ACHN (cell line): ENCODE data around the gene PCNX1.
"Not testable (repeated sequence)": the region's sequence is repeated elsewhere in the genome, so short reads cannot be mapped to it uniquely, and the experiment has no call there.

Source experiments
- DNase-seq: peaks from one replicate; pipeline ENCODE4 v3.0.0-alpha.2; 2015
- in situ Hi-C: cut with HindIII; loops from 2 replicates; pipeline ENCODE4 v1.10.0; 2017; ENCODE audit warnings: low sequenced_read_pairs, low pct_ligation_motif_present, low pct_unique_long_range_greater_than_20kb

The PCNX1 gene

GRCh38 chr14:70941637-70942341, 34.5 kb downstream of the PCNX1 start:
- in situ Hi-C loops, DNase-seq: not testable (repeated sequence)

GRCh38 chr14:70942342-70942706, 35.1 kb downstream of the PCNX1 start:
- in situ Hi-C loops, result no loop called here
- DNase-seq, result no peak

- DNase-seq, in situ Hi-C loops: not testable (repeated sequence)
These were observed 35.5 kb downstream of the PCNX1 start for GRCh38 chr14:70942721-70943120.

GRCh38 chr14:70943838-70944237, 36.6 kb downstream of the PCNX1 start:
- in situ Hi-C loops, result no loop called here
- DNase-seq, result peak; percentile 8

- DNase-seq, result no peak
- in situ Hi-C loops, result no loop called here
These were observed 40.5 kb downstream of the PCNX1 start for GRCh38 chr14:70947739-70948138.

- in situ Hi-C loops, result no loop called here
- DNase-seq, result no peak
These were observed 45.2 kb downstream of the PCNX1 start for GRCh38 chr14:70952485-70952884.

GRCh38 chr14:70954068-70954467, 46.8 kb downstream of the PCNX1 start:
- no peak for DNase-seq
- in situ Hi-C loops, result no loop called here

GRCh38 chr14:70955543-70956480, 48.6 kb downstream of the PCNX1 start:
- peak; percentile 19 for DNase-seq

GRCh38 chr14:70956511-70956910, 49.3 kb downstream of the PCNX1 start:
- in situ Hi-C loops, result no loop called here
- DNase-seq, result no peak

More at GRCh38 chr14:70955543-70956480, 48.6 kb downstream of the PCNX1 start:
- in situ Hi-C loops, result no loop called here

- DNase-seq, result no peak
- in situ Hi-C loops, result no loop called here
These were observed 50.5 kb downstream of the PCNX1 start for GRCh38 chr14:70957710-70958109.

- no peak for DNase-seq
These were observed 55.7 kb downstream of the PCNX1 start for GRCh38 chr14:70962935-70963334.

GRCh38 chr14:70964492-70964891, 57.2 kb downstream of the PCNX1 start:
- in situ Hi-C loops, result no loop called here

More at GRCh38 chr14:70962935-70963334, 55.7 kb downstream of the PCNX1 start:
- in situ Hi-C loops, result no loop called here

GRCh38 chr14:70971560-70971959, 64.3 kb downstream of the PCNX1 start:
- DNase-seq, result no peak
- in situ Hi-C loops, result no loop called here

More at GRCh38 chr14:70964492-70964891, 57.2 kb downstream of the PCNX1 start:
- DNase-seq, result no peak

GRCh38 chr14:70972107-70972976, 65.1 kb downstream of the PCNX1 start:
- DNase-seq, result peak; percentile 80
- in situ Hi-C loops, result no loop called here

GRCh38 chr14:70976591-70976990, 69.3 kb downstream of the PCNX1 start:
- in situ Hi-C loops, result no loop called here
- DNase-seq, result no peak

- peak; percentile 10 for DNase-seq
- in situ Hi-C loops, result no loop called here
These were observed 74.0 kb downstream of the PCNX1 start for GRCh38 chr14:70981000-70981952.

- in situ Hi-C loops, result no loop called here
- no peak for DNase-seq
These were observed 74.9 kb downstream of the PCNX1 start for GRCh38 chr14:70982200-70982599.

- in situ Hi-C loops, result no loop called here
- no peak for DNase-seq
These were observed 79.8 kb downstream of the PCNX1 start for GRCh38 chr14:70987041-70987440.
